Vagina (tissue), 2 donors: ENCODE results near the gene ABLIM2. TPM values are rescaled to one million over a fixed set of nuclear protein-coding genes. Genes with fewer than 3 reads are reported as not detected.

Experiments used
- DNase-seq, 2 donors: peaks; one replicate each; pipeline ENCODE4 v3.0.0-alpha.2; 2017; ENCODE audit errors: extremely low spot score in 2 of 2
- H3K27ac ChIP-seq: fragments of 200-600 bp; sonication (generic); one replicate; pipeline ENCODE4 v1.5.1; 2019
- H3K27me3 ChIP-seq: fragments of 200-600 bp; sonication (generic); one replicate; pipeline ENCODE4 v1.5.1; 2019
- H3K36me3 ChIP-seq, 2 donors: fragments of 200-600 bp; sonication (generic); one replicate each; pipeline ENCODE4 v1.5.1; 2017 to 2019
- H3K4me1 ChIP-seq: fragments of 200-600 bp; sonication (generic); one replicate; pipeline ENCODE4 v1.5.1; 2019
- H3K4me3 ChIP-seq, 2 donors: fragments of 200-600 bp; sonication (generic); 1 replicate in 1 of 2; 2 replicates in 1 of 2; pipeline ENCODE4 v1.5.1; 2016 to 2019
- H3K9me3 ChIP-seq: fragments of 200-600 bp; sonication (generic); one replicate; pipeline ENCODE4 v1.5.1; 2019
- POLR2A ChIP-seq, 2 donors: fragments of 450-650 bp; IDR thresholded peaks; one replicate each; pipeline ENCODE4 v1.6.1; 2017; ENCODE audit warnings: antibody characterized with exemption in 2 of 2, mild to moderate bottlenecking in 2 of 2, moderate library complexity in 2 of 2
- POLR2AphosphoS5 ChIP-seq, 2 donors: sonication (generic); formaldehyde crosslinking; IDR thresholded peaks; one replicate each; pipeline ENCODE4 v1.9.0; 2017; ENCODE audit warnings: antibody characterized with exemption in 2 of 2, mild to moderate bottlenecking in 2 of 2, low read depth in 1 of 2; ENCODE audit not compliant: insufficient read depth in 1 of 2
- intact Hi-C: fragments of 100-400 bp; cut with DNase I; formaldehyde crosslinking; loops from one replicate; pipeline ENCODE4 v1.15.1; 2023
- total RNA-seq: library from RNA; depleted of rRNA; stranded (reverse); fragments of >200 nt; gene quantifications from one replicate; pipeline ENCODE4 v1.2.3, GENCODE V29; 2016
- TF ChIP-seq, protein P1 (sequence below), 3 experiments: fragments of 450-650 bp in 2 of 3; fragments of 200-600 bp in 1 of 3; sonication (generic) in 1 of 3; IDR thresholded peaks; one replicate each; pipeline ENCODE4 v1.5.1; 2017 to 2019; ENCODE audit warnings: antibody characterized with exemption in 3 of 3, mild to moderate bottlenecking in 2 of 3, moderate library complexity in 2 of 3

ABLIM2 gene
- total RNA-seq, 1 donor from 2014 or later, result 15.5 TPM

DNA sequence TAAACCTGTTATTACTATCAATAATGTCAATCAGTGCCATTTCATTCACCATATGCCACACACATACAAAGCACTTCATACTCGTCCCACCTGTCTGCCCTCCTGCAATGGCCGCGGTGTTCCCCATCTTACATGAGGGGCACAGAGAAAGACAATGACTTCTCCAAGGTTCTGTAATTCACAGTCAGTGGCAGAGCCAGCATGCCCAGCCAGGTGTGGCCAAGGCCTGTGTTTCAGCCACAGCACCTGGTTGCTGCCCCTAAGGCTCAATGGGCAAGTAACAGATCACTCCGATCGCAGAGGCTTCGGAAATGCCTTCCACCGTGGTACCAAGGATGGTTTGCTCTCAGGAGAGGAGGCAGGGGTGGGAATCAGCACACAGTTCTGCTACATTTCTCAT lies 229.9 kb downstream of the ABLIM2 start:
- no peak overlapping the region for H3K27ac ChIP-seq
- no peaks in the 10 kb centered on the region for H3K27me3 ChIP-seq
- no peaks in the 10 kb centered on the region for H3K36me3 ChIP-seq
- H3K4me1 ChIP-seq, result peaks cover 34% of the 10 kb centered on the region
- DNase-seq, result no peak
- no peak for TF ChIP-seq POLR2A (IDR thresholded peaks at IDR 0.05)
- TF ChIP-seq, protein P1, sequence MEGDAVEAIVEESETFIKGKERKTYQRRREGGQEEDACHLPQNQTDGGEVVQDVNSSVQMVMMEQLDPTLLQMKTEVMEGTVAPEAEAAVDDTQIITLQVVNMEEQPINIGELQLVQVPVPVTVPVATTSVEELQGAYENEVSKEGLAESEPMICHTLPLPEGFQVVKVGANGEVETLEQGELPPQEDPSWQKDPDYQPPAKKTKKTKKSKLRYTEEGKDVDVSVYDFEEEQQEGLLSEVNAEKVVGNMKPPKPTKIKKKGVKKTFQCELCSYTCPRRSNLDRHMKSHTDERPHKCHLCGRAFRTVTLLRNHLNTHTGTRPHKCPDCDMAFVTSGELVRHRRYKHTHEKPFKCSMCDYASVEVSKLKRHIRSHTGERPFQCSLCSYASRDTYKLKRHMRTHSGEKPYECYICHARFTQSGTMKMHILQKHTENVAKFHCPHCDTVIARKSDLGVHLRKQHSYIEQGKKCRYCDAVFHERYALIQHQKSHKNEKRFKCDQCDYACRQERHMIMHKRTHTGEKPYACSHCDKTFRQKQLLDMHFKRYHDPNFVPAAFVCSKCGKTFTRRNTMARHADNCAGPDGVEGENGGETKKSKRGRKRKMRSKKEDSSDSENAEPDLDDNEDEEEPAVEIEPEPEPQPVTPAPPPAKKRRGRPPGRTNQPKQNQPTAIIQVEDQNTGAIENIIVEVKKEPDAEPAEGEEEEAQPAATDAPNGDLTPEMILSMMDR (IDR thresholded peaks at IDR 0.05), result no peak
- no peak for TF ChIP-seq POLR2AphosphoS5 (IDR thresholded peaks at IDR 0.05; ENCODE audit: insufficient read depth in 1 of 2, low read depth in 1 of 2)
- no peaks in the 10 kb centered on the region for H3K9me3 ChIP-seq
- intact Hi-C loops, result loop anchor here (10.0 kb wide), 1 partner anchor 64 kb away; no protein-coding TSS in a partner anchor
- no peak overlapping the region for H3K4me3 ChIP-seq

DNA sequence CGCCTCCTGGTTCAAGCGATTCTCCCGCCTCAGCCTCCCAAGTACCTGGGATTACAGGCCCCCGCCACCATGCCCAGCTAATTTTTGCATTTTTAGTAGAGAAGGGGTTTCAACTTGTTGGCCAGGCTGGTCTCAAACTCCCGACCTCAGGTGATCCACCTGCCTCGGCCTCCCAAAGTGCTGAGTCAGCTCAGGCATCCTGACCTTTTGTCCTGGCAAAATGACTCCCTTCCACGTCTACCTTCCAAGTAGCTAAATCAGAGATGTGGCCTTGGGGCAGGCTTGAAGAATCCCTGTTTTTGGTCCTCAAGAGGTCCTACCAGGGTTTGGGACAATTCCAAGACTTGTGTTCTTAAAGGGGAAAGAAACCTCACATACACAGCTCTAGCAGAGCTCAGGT lies 231.8 kb downstream of the ABLIM2 start:
- peaks cover 26% of the 10 kb centered on the region for H3K4me1 ChIP-seq
- TF ChIP-seq POLR2AphosphoS5 (IDR thresholded peaks at IDR 0.05; ENCODE audit: insufficient read depth in 1 of 2, low read depth in 1 of 2) (no peak), POLR2A (IDR thresholded peaks at IDR 0.05) (no peak)
- TF ChIP-seq, protein P1 (IDR thresholded peaks at IDR 0.05), result no peak
- no peaks in the 10 kb centered on the region for H3K36me3 ChIP-seq
- no peak overlapping the region for H3K4me3 ChIP-seq
- intact Hi-C loops, result loop anchor here (10.0 kb wide), 1 partner anchor 62 kb away; no protein-coding TSS in a partner anchor
- no peaks in the 10 kb centered on the region for H3K9me3 ChIP-seq
- H3K27ac ChIP-seq, result no peak overlapping the region
- no peaks in the 10 kb centered on the region for H3K27me3 ChIP-seq
- no peak for DNase-seq

DNA sequence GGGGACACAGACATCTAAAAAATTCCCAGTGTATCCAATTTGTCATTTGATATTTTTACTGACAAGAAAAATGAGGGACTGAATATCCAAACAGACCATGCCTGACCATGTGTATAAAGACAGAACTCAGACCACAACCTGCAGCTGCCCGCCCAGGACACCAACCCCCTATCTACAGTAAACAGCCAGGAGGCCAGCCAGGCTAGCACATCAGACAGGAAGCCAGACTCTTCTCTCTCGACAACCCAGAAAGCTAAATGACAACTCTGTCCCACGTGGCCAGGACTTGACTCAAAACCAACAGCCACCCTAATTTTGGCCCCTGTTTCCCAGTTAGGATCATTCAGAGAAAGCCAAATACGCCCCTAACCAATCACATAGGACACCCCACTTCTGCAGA lies 234.0 kb downstream of the ABLIM2 start:
- Histone ChIP-seq H3K9me3 (no peaks in the 10 kb centered on the region), H3K4me1 (peaks cover 20% of the 10 kb centered on the region), H3K4me3 (no peak overlapping the region), H3K36me3 (no peaks in the 10 kb centered on the region), H3K27ac (no peak overlapping the region), H3K27me3 (no peaks in the 10 kb centered on the region)
- DNase-seq, result no peak
- no peak for TF ChIP-seq POLR2AphosphoS5 (IDR thresholded peaks at IDR 0.05; ENCODE audit: insufficient read depth in 1 of 2, low read depth in 1 of 2)
- TF ChIP-seq POLR2A (IDR thresholded peaks at IDR 0.05), result no peak
- TF ChIP-seq, protein P1 (IDR thresholded peaks at IDR 0.05), result no peak
- intact Hi-C loops, result loop anchor here (10.0 kb wide), 1 partner anchor 60 kb away; no protein-coding TSS in a partner anchor

DNA sequence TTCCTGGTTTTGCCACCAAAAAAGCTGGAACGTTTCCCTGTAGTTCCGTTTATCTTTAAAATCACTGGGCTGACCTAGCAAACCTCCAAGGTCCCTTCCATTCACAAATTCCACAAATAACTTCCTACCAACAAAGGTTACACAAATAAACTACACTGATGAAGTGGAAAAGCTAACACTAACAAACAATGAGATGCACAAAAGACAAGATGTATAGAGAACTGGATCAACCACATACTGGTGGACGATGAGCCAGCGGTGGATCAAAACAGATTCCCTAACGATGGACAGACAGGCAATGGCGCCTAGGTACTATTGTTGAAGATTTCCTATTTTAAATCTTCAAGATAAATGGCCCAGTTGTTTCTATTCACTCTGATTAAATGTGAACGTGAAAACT lies 234.4 kb downstream of the ABLIM2 start:
- Histone ChIP-seq H3K4me3 (no peak overlapping the region), H3K36me3 (no peaks in the 10 kb centered on the region), H3K27me3 (no peaks in the 10 kb centered on the region), H3K27ac (no peak overlapping the region), H3K9me3 (no peaks in the 10 kb centered on the region), H3K4me1 (peaks cover 19% of the 10 kb centered on the region)
- no peak for DNase-seq
- intact Hi-C loops, result loop anchor here (10.0 kb wide), 1 partner anchor 59 kb away; no protein-coding TSS in a partner anchor
- TF ChIP-seq POLR2A (IDR thresholded peaks at IDR 0.05) (no peak), POLR2AphosphoS5 (IDR thresholded peaks at IDR 0.05; ENCODE audit: insufficient read depth in 1 of 2, low read depth in 1 of 2) (no peak)
- TF ChIP-seq, protein P1 (IDR thresholded peaks at IDR 0.05), result no peak

DNA sequence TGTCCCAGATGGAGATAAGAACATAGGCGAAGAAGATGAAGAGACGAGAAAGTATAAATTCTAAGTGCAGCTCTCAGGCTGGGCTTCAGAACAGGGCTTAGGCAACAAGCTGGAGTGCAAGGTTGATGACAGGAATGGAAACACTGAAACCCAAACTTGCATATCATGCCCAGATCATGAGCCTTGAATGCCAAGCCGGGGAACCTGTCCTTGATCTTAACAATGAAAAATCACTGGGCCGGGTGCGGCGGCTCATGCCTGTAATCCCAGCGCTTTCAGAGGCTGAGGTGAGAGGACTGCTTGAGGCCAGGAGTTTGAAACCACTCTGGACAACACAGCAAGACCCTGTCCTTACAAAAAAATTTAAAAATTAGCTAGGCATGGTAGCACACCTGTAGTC lies 236.1 kb downstream of the ABLIM2 start:
- intact Hi-C loops, result loop anchor here (10.0 kb wide), 1 partner anchor 58 kb away; no protein-coding TSS in a partner anchor
- Histone ChIP-seq H3K9me3 (no peaks in the 10 kb centered on the region), H3K36me3 (no peaks in the 10 kb centered on the region), H3K4me3 (no peak overlapping the region), H3K27me3 (no peaks in the 10 kb centered on the region), H3K4me1 (peaks cover 21% of the 10 kb centered on the region), H3K27ac (no peak overlapping the region)
- DNase-seq, result no peak
- no peak for TF ChIP-seq POLR2A (IDR thresholded peaks at IDR 0.05)
- no peak for TF ChIP-seq POLR2AphosphoS5 (IDR thresholded peaks at IDR 0.05; ENCODE audit: insufficient read depth in 1 of 2, low read depth in 1 of 2)
- TF ChIP-seq, protein P1 (IDR thresholded peaks at IDR 0.05), result no peak
